H1 (cell line): ENCODE data around the gene PIGK. TPM values are rescaled to one million over a fixed set of nuclear protein-coding genes. Genes with fewer than 3 reads are reported as not detected.

Source experiments
- CTCF ChIA-PET: fragments of 300-600 bp; sonication (Branson Sonifier 250); formaldehyde crosslinking; loops from one replicate; lab custom pipeline; 2021; ENCODE audit not compliant: partially characterized antibody; lab: Charles Lee
- POLR2A ChIA-PET: fragments of 300-600 bp; sonication (Branson Sonifier 250); formaldehyde crosslinking; loops from one replicate; lab custom pipeline; 2021; ENCODE audit warnings: inconsistent platforms; ENCODE audit not compliant: partially characterized antibody; lab: Charles Lee
- DNase-seq, 2 experiments: peaks; one replicate each; pipeline versions ENCODE4 v3.0.0 to v3.0.0-alpha.2; 2010 to 2022; ENCODE audit warnings: low spot score in 2 of 2, low read depth in 1 of 2, mixed read lengths in 1 of 2
- FAIRE-seq: peaks from 2 replicates; lab custom pipeline; 2011; peaks lifted over from hg19 to GRCh38; lab: Jason Lieb, UNC
- H2AFZ ChIP-seq: 2 replicates; pipeline ENCODE4 v1.8.1; 2012; ENCODE audit warnings: low read length, inconsistent platforms
- H2AK5ac ChIP-seq: 2 replicates; pipeline ENCODE4 v1.6.1; 2013; ENCODE audit warnings: low read depth, low read length
- H2BK120ac ChIP-seq: replicated peaks from 2 replicates; pipeline ENCODE3; 2013; ENCODE audit warnings: low read depth, low read length, inconsistent platforms
- H2BK12ac ChIP-seq: 2 replicates; pipeline ENCODE4 v1.6.1; 2013; ENCODE audit warnings: low read depth, low read length
- H2BK15ac ChIP-seq: 2 replicates; pipeline ENCODE4 v1.6.1; 2013; ENCODE audit warnings: low read length
- H2BK20ac ChIP-seq: 2 replicates; pipeline ENCODE4 v1.6.1; 2013; ENCODE audit warnings: low read length
- H2BK5ac ChIP-seq: 2 replicates; pipeline ENCODE4 v1.6.1; 2013; ENCODE audit warnings: low read depth, low read length
- H3K14ac ChIP-seq: 2 replicates; pipeline ENCODE4 v1.6.1; 2013; ENCODE audit warnings: inconsistent platforms; ENCODE audit not compliant: insufficient read length
- H3K18ac ChIP-seq: 2 replicates; pipeline ENCODE4 v1.6.1; 2013; ENCODE audit warnings: low read length; ENCODE audit errors: extremely low read depth
- H3K23ac ChIP-seq: 2 replicates; pipeline ENCODE4 v1.6.1; 2013; ENCODE audit warnings: inconsistent platforms; ENCODE audit not compliant: insufficient read length
- H3K23me2 ChIP-seq: 2 replicates; pipeline ENCODE4 v1.6.1; 2013; ENCODE audit warnings: low read depth, low read length
- H3K27ac ChIP-seq: 2 replicates; pipeline ENCODE4 v1.6.1; 2011; ENCODE audit warnings: low read depth, low read length, inconsistent platforms
- H3K27me3 ChIP-seq, 4 experiments: replicated peaks in 1 of 4; 1 replicate in 1 of 4; 2 replicates in 3 of 4; pipeline versions ENCODE4 v1.6.1 to v1.8.1; 2011 to 2013; ENCODE audit warnings: low read length in 3 of 4, mild to moderate bottlenecking in 3 of 4, inconsistent platforms in 2 of 4, mixed read lengths in 2 of 4, moderate library complexity in 1 of 4; ENCODE audit not compliant: control insufficient read depth in 3 of 4, insufficient read depth in 3 of 4; ENCODE audit errors: extremely low read depth in 1 of 4
- H3K36me3 ChIP-seq, 4 experiments: 2 replicates each; pipeline versions ENCODE4 v1.6.1 to v1.8.1; 2011 to 2013; ENCODE audit warnings: mild to moderate bottlenecking in 4 of 4, low read length in 3 of 4, moderate library complexity in 2 of 4, control low read depth in 1 of 4, inconsistent platforms in 1 of 4; ENCODE audit not compliant: insufficient read depth in 4 of 4, control insufficient read depth in 2 of 4
- H3K4ac ChIP-seq: replicated peaks from 2 replicates; pipeline ENCODE3; 2013; ENCODE audit warnings: low read length, low read depth, mixed read lengths, inconsistent platforms; ENCODE audit not compliant: insufficient read length
- H3K4me1 ChIP-seq, 4 experiments: replicated peaks in 1 of 4; 1 replicate in 1 of 4; 2 replicates in 3 of 4; pipeline versions ENCODE4 v1.6.1 to v1.8.1; 2011 to 2013; ENCODE audit warnings: low read length in 3 of 4, inconsistent platforms in 2 of 4, mixed read lengths in 1 of 4; ENCODE audit not compliant: insufficient read depth in 4 of 4, control insufficient read depth in 3 of 4
- H3K4me2 ChIP-seq, 2 experiments: 2 replicates each; pipeline versions ENCODE4 v1.6.1 to v1.8.1; 2011 to 2013; ENCODE audit warnings: low read depth in 2 of 2, low read length in 2 of 2, control low read depth in 1 of 2, inconsistent platforms in 1 of 2, mild to moderate bottlenecking in 1 of 2; ENCODE audit not compliant: insufficient read depth in 1 of 2
- H3K4me3 ChIP-seq, 4 experiments: fragments of 200-600, 300-600 bp in 1 of 4; sonication (generic), shearing (Covaris generic), sonication (Bioruptor Twin) in 1 of 4; 2 replicates each; pipeline versions ENCODE4 v1.5.1 to v1.8.1; 2011 to 2016; ENCODE audit warnings: low read length in 4 of 4, low read depth in 3 of 4, control low read depth in 2 of 4, inconsistent platforms in 2 of 4, mild to moderate bottlenecking in 2 of 4, mixed read lengths in 1 of 4, moderate library complexity in 1 of 4; ENCODE audit not compliant: insufficient read depth in 2 of 4; ENCODE audit errors: extremely low read depth in 1 of 4
- H3K56ac ChIP-seq: replicated peaks from 2 replicates; pipeline ENCODE3; 2013; ENCODE audit warnings: low read depth, mild to moderate bottlenecking, mixed read lengths, low read length, inconsistent platforms; ENCODE audit not compliant: insufficient read length
- H3K79me1 ChIP-seq: 2 replicates; pipeline ENCODE4 v1.6.1; 2013; ENCODE audit warnings: low read depth, low read length, control low read depth
- H3K79me2 ChIP-seq, 2 experiments: 2 replicates each; pipeline versions ENCODE4 v1.6.1 to v1.8.1; 2012 to 2013; ENCODE audit warnings: low read length in 2 of 2, mild to moderate bottlenecking in 2 of 2, inconsistent platforms in 1 of 2; ENCODE audit not compliant: insufficient read depth in 2 of 2, control insufficient read depth in 1 of 2
- H3K9ac ChIP-seq, 4 experiments: replicated peaks in 1 of 4; 1 replicate in 1 of 4; 2 replicates in 3 of 4; pipeline versions ENCODE4 v1.6.1 to v1.8.1; 2011 to 2013; ENCODE audit warnings: low read depth in 3 of 4, low read length in 3 of 4, control low read depth in 2 of 4, mild to moderate bottlenecking in 2 of 4, moderate library complexity in 2 of 4, inconsistent platforms in 1 of 4; ENCODE audit errors: extremely low read depth in 1 of 4
- H3K9me3 ChIP-seq, 2 experiments: 2 replicates each; pipeline versions ENCODE4 v1.6.1 to v1.8.1; 2012 to 2013; ENCODE audit warnings: mild to moderate bottlenecking in 2 of 2, moderate library complexity in 2 of 2, control low read depth in 1 of 2, inconsistent platforms in 1 of 2, low read depth in 1 of 2, low read length in 1 of 2, mixed read lengths in 1 of 2; ENCODE audit not compliant: insufficient read depth in 2 of 2
- H4K20me1 ChIP-seq, 2 experiments: replicated peaks in 1 of 2; 2 replicates each; pipeline versions ENCODE3 to v1.8.1; 2011 to 2013; ENCODE audit warnings: inconsistent platforms in 2 of 2, low read length in 2 of 2, mild to moderate bottlenecking in 1 of 2; ENCODE audit not compliant: insufficient read depth in 2 of 2, control insufficient read depth in 1 of 2
- H4K5ac ChIP-seq: 2 replicates; pipeline ENCODE4 v1.6.1; 2013; ENCODE audit warnings: low read length, low read depth, mixed read lengths, inconsistent platforms; ENCODE audit not compliant: insufficient read length
- H4K8ac ChIP-seq: 2 replicates; pipeline ENCODE4 v1.8.0; 2013; ENCODE audit warnings: mild to moderate bottlenecking, moderate library complexity, low read length, inconsistent platforms; ENCODE audit not compliant: insufficient read depth; ENCODE audit errors: extremely low read depth
- H4K91ac ChIP-seq: replicated peaks from 2 replicates; pipeline ENCODE3; 2013; ENCODE audit warnings: low read length, mixed read lengths, inconsistent platforms; ENCODE audit not compliant: insufficient read length
- BACH1 ChIP-seq: IDR thresholded peaks from 2 replicates; pipeline ENCODE4 v1.6.1; 2012; ENCODE audit warnings: low read length, improper control_type of control experiment
- CBX8 ChIP-seq: fragments of 300-800, 300-1000 bp; sonication (generic); IDR thresholded peaks from 2 replicates; pipeline ENCODE4 v1.7.1; 2016; ENCODE audit warnings: low read depth, low read length, borderline replicate concordance
- CHD1 ChIP-seq: IDR thresholded peaks from 2 replicates; pipeline ENCODE4 v1.6.1; 2012; ENCODE audit warnings: low read depth, low read length, improper control_type of control experiment
- CTBP2 ChIP-seq: IDR thresholded peaks from 2 replicates; pipeline ENCODE4 v1.7.0; 2011; ENCODE audit warnings: borderline replicate concordance, mild to moderate bottlenecking, moderate library complexity, mixed read lengths, low read length; ENCODE audit not compliant: insufficient read depth, insufficient read length
- EP300 ChIP-seq, 2 experiments: IDR thresholded peaks; 1 replicate in 1 of 2; 2 replicates in 1 of 2; pipeline ENCODE4 v1.6.1; 2011 to 2012; ENCODE audit warnings: low read depth in 2 of 2, low read length in 2 of 2, mild to moderate bottlenecking in 2 of 2, borderline replicate concordance in 1 of 2, inconsistent platforms in 1 of 2, moderate library complexity in 1 of 2
- EZH2 ChIP-seq: fragments of 200-600 bp; sonication (generic); IDR thresholded peaks from 2 replicates; pipeline ENCODE4 v1.7.1; 2012; ENCODE audit warnings: low read depth, mild to moderate bottlenecking, moderate library complexity, low read length, inconsistent platforms; ENCODE audit not compliant: severe bottlenecking
- JUN ChIP-seq: IDR thresholded peaks from 2 replicates; pipeline ENCODE4 v1.6.1; 2011; ENCODE audit warnings: low read depth, mild to moderate bottlenecking, improper control_type of control experiment, low read length
- JUND ChIP-seq: IDR thresholded peaks from 2 replicates; pipeline ENCODE4 v1.6.1; 2011; ENCODE audit warnings: mild to moderate bottlenecking, improper control_type of control experiment, low read length
- POU5F1 ChIP-seq: IDR thresholded peaks from 2 replicates; pipeline ENCODE4 v1.6.1; 2011; ENCODE audit warnings: low read depth, mild to moderate bottlenecking, low read length, moderate library complexity
- RXRA ChIP-seq: IDR thresholded peaks from 2 replicates; pipeline ENCODE4 v1.6.1; 2011; ENCODE audit warnings: low read depth, mild to moderate bottlenecking, low read length, moderate library complexity; ENCODE audit not compliant: insufficient read depth
- SP2 ChIP-seq: IDR thresholded peaks from 2 replicates; pipeline ENCODE4 v1.6.1; 2012; ENCODE audit warnings: mild to moderate bottlenecking, low read length, inconsistent platforms
- SP4 ChIP-seq: IDR thresholded peaks from 2 replicates; pipeline ENCODE4 v1.6.1; 2012; ENCODE audit warnings: low read length, inconsistent platforms
- WGBS, 2 experiments: shearing (Covaris generic) in 1 of 2; methylation state at CpG; one replicate each; pipeline versions ENCODE4 v1.1.6 to v1.1.7; 2013 to 2015; ENCODE audit warnings: low lambda C conversion rate in 2 of 2, mixed read lengths in 2 of 2, inconsistent platforms in 1 of 2, low coverage in 1 of 2, missing lambda C conversion rate in 1 of 2; ENCODE audit not compliant: insufficient replicate concordance in 2 of 2, insufficient coverage in 1 of 2, insufficient read length in 1 of 2; ENCODE audit errors: extremely low coverage in 1 of 2, missing lambda C conversion rate in 1 of 2; 5-methylcytosine and 5-hydroxymethylcytosine counted together
- polyA plus RNA-seq, 7 experiments: library from polyadenylated mRNA; depleted of rRNA in 3 of 7; stranded (reverse) in 5 of 7; unstranded in 2 of 7; fragments of >200 nt in 5 of 7; fragments of 200-250 nt in 2 of 7; gene quantifications; 1 replicate in 5 of 7; 2 replicates in 1 of 7; 4 replicates in 1 of 7; pipeline versions ENCODE4 v1.2.1 to v1.2.3, GENCODE V29; 2011 to 2013; ENCODE audit warnings: missing spikeins in 2 of 7, mixed read lengths in 2 of 7
- total RNA-seq: library from RNA; stranded (reverse); fragmentation: NEBNext Ultra II Directional; extraction: Animal tissue kit (Norgen Biotek cat#: 25700); gene quantifications from 2 replicates; pipeline ENCODE4 v1.2.1, GENCODE V29; 2021
- TF ChIP-seq, protein P1 (sequence below): IDR thresholded peaks from 2 replicates; pipeline ENCODE4 v1.6.1; 2012; ENCODE audit warnings: low read length, inconsistent platforms

PIGK gene
- total and polyA plus RNA-seq, 2 of the 8 experiments (the other 6 are each of a cell fraction or from before 2014, with no cell fraction given), result 5.6 to 23.2 TPM

DNA sequence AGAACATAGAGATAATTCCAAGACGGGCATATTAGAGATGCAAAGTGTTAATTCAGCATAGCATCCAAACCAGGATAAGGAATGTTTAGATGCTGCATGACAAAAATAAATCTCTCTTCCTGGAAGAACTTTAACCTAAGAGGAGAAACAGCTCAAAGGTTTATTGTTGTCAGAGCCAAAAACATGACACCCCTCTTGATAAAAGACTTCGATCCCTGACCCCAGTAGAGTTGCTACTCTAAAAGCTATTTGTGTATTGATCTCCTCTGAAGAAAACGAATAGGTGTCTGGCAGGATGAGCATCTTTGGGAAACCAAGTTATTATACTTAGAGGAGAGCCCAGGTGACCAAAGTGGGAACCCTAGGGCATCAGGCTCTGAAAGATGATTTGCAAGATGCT, 158.1 kb downstream of the PIGK start:
- Histone ChIP-seq H3K14ac (no peak overlapping the region), H4K8ac (no peak overlapping the region), H3K36me3 (no peaks in the 10 kb centered on the region), H4K5ac (no peak overlapping the region), H2BK15ac (no peak overlapping the region), H2AFZ (no peak overlapping the region), H3K56ac (no peak overlapping the region), H3K4me2 (no peak overlapping the region), H2BK20ac (no peak overlapping the region), H3K9me3 (no peaks in the 10 kb centered on the region), H3K27ac (no peak overlapping the region), H4K20me1 (no peaks in the 10 kb centered on the region), H3K4ac (no peak overlapping the region), H3K23me2 (no peaks in the 10 kb centered on the region), H3K4me1 (peaks cover 2 to 7% (median 4%) of the 10 kb centered on the region in 4 experiments; a peak in 6 of 7 replicates), H3K79me2 (no peaks in the 10 kb centered on the region), H4K91ac (no peak overlapping the region), H3K27me3 (no peaks in the 10 kb centered on the region), H3K9ac (no peak overlapping the region), H2AK5ac (no peak overlapping the region), H3K23ac (no peak overlapping the region), H3K79me1 (no peaks in the 10 kb centered on the region), H3K4me3 (no peak overlapping the region), H3K18ac (no peak overlapping the region), H2BK5ac (no peak overlapping the region), H2BK12ac (no peak overlapping the region), H2BK120ac (no peak overlapping the region)
- no peak for DNase-seq
- POLR2A ChIA-PET, result no interaction called here
- 95% methylated on average over 3 of the region's 3 CpGs; no CpG with 5 or more reads in 1 of the 2 experiments for WGBS, 2 experiments
- CTCF ChIA-PET, result interaction anchor here (1.0 to 2.1 kb wide), 4 partner anchors 10 to 30 kb away, joined by 3 to 6 read pairs (median 4); no protein-coding TSS in a partner anchor
- FAIRE-seq, result no peak
- TF ChIP-seq CTBP2 (no peak), POU5F1 (no peak), JUND (no peak), EP300 (IDR thresholded peaks at IDR 0.05; ENCODE audit: borderline replicate concordance in 1 of 2, low read depth in 2 of 2, low read length in 2 of 2) (no peak), BACH1 (no peak), CBX8 (no peak), EZH2 (no peak), SP2 (no peak), RXRA (no peak), SP4 (no peak), CHD1 (no peak), JUN (no peak)
- TF ChIP-seq, protein P1, sequence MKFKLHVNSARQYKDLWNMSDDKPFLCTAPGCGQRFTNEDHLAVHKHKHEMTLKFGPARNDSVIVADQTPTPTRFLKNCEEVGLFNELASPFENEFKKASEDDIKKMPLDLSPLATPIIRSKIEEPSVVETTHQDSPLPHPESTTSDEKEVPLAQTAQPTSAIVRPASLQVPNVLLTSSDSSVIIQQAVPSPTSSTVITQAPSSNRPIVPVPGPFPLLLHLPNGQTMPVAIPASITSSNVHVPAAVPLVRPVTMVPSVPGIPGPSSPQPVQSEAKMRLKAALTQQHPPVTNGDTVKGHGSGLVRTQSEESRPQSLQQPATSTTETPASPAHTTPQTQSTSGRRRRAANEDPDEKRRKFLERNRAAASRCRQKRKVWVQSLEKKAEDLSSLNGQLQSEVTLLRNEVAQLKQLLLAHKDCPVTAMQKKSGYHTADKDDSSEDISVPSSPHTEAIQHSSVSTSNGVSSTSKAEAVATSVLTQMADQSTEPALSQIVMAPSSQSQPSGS, result no peak
